K562 (cell line): ENCODE results near the gene CLEC3B.

ENCODE experiments used
- CBX2 ChIP-seq: fragments of 200-600 bp; sonication (generic); IDR thresholded peaks from one replicate; pipeline ENCODE4 v1.6.1; 2012; ENCODE audit warnings: mild to moderate bottlenecking, low read length, inconsistent platforms; ENCODE audit not compliant: insufficient read depth, poor library complexity, severe bottlenecking
- CBX8 ChIP-seq: fragments of 200-600 bp; sonication (generic); IDR thresholded peaks from 2 replicates; pipeline ENCODE4 v1.6.1; 2012; ENCODE audit warnings: borderline replicate concordance, mixed run types, low read depth, mild to moderate bottlenecking, moderate library complexity, mixed read lengths, low read length, control low read depth, inconsistent platforms; ENCODE audit not compliant: poor library complexity, severe bottlenecking; ENCODE audit errors: extremely low read depth
- CCAR2 ChIP-seq: fragments of 200-400 bp; formaldehyde crosslinking; IDR thresholded peaks from 2 replicates; pipeline ENCODE4 v1.6.1; 2017; ENCODE audit warnings: mild to moderate bottlenecking, low read depth, low read length
- ETV6 ChIP-seq, 3 experiments: fragments of 150-350 bp in 1 of 3; sonication (generic) in 1 of 3; formaldehyde crosslinking in 1 of 3; IDR thresholded peaks; 2 replicates each; pipeline versions ENCODE4 v1.6.1 to v1.8.0; 2014 to 2022; ENCODE audit warnings: borderline replicate concordance in 2 of 3, low read depth in 2 of 3, antibody characterized with exemption in 1 of 3, low read length in 1 of 3, mild to moderate bottlenecking in 1 of 3, missing genetic modification reagents in 1 of 3
- PHF21A ChIP-seq: fragments of 450-650 bp; IDR thresholded peaks from 2 replicates; pipeline ENCODE4 v1.6.1; 2017; ENCODE audit warnings: low read depth, borderline replicate concordance
- TF ChIP-seq, protein P1 (sequence below): conservative IDR thresholded peaks from 2 replicates; pipeline ENCODE4 v1.6.1; 2011; ENCODE audit warnings: low read depth, mild to moderate bottlenecking, low read length; ENCODE audit not compliant: control insufficient read depth
- TF ChIP-seq, protein P2 (sequence below), 3 experiments: IDR thresholded peaks in 2 of 3; conservative IDR thresholded peaks in 1 of 3; 2 replicates each; pipeline ENCODE4 v1.5.1; 2011 to 2012; ENCODE audit warnings: low read length in 3 of 3, mild to moderate bottlenecking in 3 of 3, control low read depth in 2 of 3, improper control_type of control experiment in 1 of 3, inconsistent platforms in 1 of 3, low read depth in 1 of 3, mixed read lengths in 1 of 3, moderate library complexity in 1 of 3; ENCODE audit not compliant: insufficient read depth in 2 of 3
- TF ChIP-seq, protein P3 (sequence below): fragments of 250-450 bp; sonication (Bioruptor Pico); IDR thresholded peaks from 2 replicates; pipeline ENCODE4 v1.9.0; 2021; ENCODE audit warnings: mild to moderate bottlenecking, inconsistent platforms

DNA sequence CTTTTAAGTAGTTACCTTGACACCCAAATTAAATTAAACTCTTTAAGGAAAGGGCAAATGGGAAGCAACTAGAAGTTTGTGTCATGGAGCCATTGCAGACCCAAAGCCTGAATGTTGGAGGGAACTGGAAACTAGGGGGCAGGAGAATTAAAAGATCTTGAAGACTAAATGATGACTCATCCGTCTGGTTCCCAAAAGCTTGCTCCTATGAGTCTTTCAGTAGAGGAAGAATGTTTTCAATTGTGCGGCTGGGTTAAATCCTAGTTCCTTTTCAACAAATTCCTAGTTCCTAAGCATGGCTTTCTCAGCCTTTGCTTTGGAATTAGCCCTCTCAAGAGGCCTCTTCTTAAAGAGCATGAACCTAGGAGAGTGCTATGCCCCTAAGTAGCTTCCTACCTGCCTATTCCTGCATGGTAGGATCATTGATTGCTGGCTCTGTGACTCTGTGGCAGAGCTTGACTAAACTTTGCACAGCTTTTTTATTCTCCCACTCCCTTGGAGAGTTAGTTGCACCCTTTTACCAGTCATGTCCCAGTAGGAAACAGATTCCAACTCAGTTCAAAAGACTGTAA is 17.7 kb downstream of the CLEC3B start:
- TF ChIP-seq, protein P1, sequence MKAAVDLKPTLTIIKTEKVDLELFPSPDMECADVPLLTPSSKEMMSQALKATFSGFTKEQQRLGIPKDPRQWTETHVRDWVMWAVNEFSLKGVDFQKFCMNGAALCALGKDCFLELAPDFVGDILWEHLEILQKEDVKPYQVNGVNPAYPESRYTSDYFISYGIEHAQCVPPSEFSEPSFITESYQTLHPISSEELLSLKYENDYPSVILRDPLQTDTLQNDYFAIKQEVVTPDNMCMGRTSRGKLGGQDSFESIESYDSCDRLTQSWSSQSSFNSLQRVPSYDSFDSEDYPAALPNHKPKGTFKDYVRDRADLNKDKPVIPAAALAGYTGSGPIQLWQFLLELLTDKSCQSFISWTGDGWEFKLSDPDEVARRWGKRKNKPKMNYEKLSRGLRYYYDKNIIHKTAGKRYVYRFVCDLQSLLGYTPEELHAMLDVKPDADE, result no peak
- TF ChIP-seq CCAR2 (no peak), CBX2 (no peak), ETV6 (IDR thresholded peaks at IDR 0.05; ENCODE audit: borderline replicate concordance in 1 of 2, low read depth in 2 of 2, low read length in 1 of 2) (no peak), ETV6 (CRISPR knock-in tag; IDR thresholded peaks at IDR 0.05; ENCODE audit: borderline replicate concordance) (no peak), CBX8 (no peak), PHF21A (no peak)
- TF ChIP-seq, protein P2, sequence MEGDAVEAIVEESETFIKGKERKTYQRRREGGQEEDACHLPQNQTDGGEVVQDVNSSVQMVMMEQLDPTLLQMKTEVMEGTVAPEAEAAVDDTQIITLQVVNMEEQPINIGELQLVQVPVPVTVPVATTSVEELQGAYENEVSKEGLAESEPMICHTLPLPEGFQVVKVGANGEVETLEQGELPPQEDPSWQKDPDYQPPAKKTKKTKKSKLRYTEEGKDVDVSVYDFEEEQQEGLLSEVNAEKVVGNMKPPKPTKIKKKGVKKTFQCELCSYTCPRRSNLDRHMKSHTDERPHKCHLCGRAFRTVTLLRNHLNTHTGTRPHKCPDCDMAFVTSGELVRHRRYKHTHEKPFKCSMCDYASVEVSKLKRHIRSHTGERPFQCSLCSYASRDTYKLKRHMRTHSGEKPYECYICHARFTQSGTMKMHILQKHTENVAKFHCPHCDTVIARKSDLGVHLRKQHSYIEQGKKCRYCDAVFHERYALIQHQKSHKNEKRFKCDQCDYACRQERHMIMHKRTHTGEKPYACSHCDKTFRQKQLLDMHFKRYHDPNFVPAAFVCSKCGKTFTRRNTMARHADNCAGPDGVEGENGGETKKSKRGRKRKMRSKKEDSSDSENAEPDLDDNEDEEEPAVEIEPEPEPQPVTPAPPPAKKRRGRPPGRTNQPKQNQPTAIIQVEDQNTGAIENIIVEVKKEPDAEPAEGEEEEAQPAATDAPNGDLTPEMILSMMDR (IDR thresholded peaks at IDR 0.05 in 2 of 3, conservative IDR thresholded peaks at IDR 0.05 in 1 of 3; ENCODE audit: insufficient read depth in 2 of 3, low read depth in 1 of 3, low read length in 3 of 3), result peak; percentile 27 to 69 (median 34); a peak in 4 of 6 replicates
- TF ChIP-seq, protein P3, sequence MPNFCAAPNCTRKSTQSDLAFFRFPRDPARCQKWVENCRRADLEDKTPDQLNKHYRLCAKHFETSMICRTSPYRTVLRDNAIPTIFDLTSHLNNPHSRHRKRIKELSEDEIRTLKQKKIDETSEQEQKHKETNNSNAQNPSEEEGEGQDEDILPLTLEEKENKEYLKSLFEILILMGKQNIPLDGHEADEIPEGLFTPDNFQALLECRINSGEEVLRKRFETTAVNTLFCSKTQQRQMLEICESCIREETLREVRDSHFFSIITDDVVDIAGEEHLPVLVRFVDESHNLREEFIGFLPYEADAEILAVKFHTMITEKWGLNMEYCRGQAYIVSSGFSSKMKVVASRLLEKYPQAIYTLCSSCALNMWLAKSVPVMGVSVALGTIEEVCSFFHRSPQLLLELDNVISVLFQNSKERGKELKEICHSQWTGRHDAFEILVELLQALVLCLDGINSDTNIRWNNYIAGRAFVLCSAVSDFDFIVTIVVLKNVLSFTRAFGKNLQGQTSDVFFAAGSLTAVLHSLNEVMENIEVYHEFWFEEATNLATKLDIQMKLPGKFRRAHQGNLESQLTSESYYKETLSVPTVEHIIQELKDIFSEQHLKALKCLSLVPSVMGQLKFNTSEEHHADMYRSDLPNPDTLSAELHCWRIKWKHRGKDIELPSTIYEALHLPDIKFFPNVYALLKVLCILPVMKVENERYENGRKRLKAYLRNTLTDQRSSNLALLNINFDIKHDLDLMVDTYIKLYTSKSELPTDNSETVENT, result no peak
